Liver (tissue), 9 donors: ENCODE data around the gene CACFD1. TPM values are rescaled to one million over a fixed set of nuclear protein-coding genes. Genes with fewer than 3 reads are reported as not detected.

Experiments
- DNase-seq: peaks from one replicate; pipeline ENCODE4 v3.0.0-alpha.2; 2017; ENCODE audit warnings: low spot score
- H3K27ac ChIP-seq, 2 donors: one replicate each; pipeline ENCODE4 v1.7.0; 2013; ENCODE audit warnings: inconsistent platforms in 2 of 2, low read length in 2 of 2, control low read depth in 1 of 2, low read depth in 1 of 2, mild to moderate bottlenecking in 1 of 2
- H3K27me3 ChIP-seq, 4 donors: one replicate each; pipeline versions ENCODE4 v1.6.1 to v1.7.0; 2013; ENCODE audit warnings: low read length in 3 of 4, inconsistent platforms in 1 of 4, mild to moderate bottlenecking in 1 of 4, moderate library complexity in 1 of 4; ENCODE audit not compliant: control insufficient read depth in 4 of 4, insufficient read depth in 4 of 4
- H3K36me3 ChIP-seq, 4 donors: one replicate each; pipeline versions ENCODE4 v1.6.1 to v1.7.0; 2013; ENCODE audit warnings: low read length in 3 of 4, mild to moderate bottlenecking in 3 of 4, low read depth in 1 of 4, moderate library complexity in 1 of 4; ENCODE audit not compliant: control insufficient read depth in 4 of 4, insufficient read depth in 3 of 4
- H3K4me1 ChIP-seq, 4 donors: one replicate each; pipeline versions ENCODE4 v1.6.1 to v1.7.0; 2013; ENCODE audit warnings: low read length in 3 of 4, mild to moderate bottlenecking in 3 of 4, moderate library complexity in 1 of 4; ENCODE audit not compliant: control insufficient read depth in 4 of 4, insufficient read depth in 4 of 4
- H3K4me3 ChIP-seq, 3 donors: one replicate each; pipeline versions ENCODE4 v1.6.1 to v1.7.0; 2013; ENCODE audit warnings: low read length in 3 of 3, control low read depth in 1 of 3, low read depth in 1 of 3, mild to moderate bottlenecking in 1 of 3
- H3K9ac ChIP-seq, 2 donors: one replicate each; pipeline ENCODE4 v1.7.0; 2013; ENCODE audit warnings: low read length in 2 of 2, mild to moderate bottlenecking in 2 of 2, moderate library complexity in 2 of 2, control low read depth in 1 of 2, low read depth in 1 of 2
- H3K9me3 ChIP-seq, 4 donors: one replicate each; pipeline versions ENCODE4 v1.6.1 to v1.7.0; 2013; ENCODE audit warnings: low read length in 3 of 4; ENCODE audit not compliant: control insufficient read depth in 4 of 4
- EGR1 ChIP-seq, 2 donors: IDR thresholded peaks; 2 replicates each; pipeline ENCODE4 v1.6.1; 2016 to 2018; ENCODE audit warnings: antibody characterized with exemption in 2 of 2, low read depth in 2 of 2
- FOXA1 ChIP-seq: IDR thresholded peaks from 2 replicates; pipeline ENCODE4 v1.6.1; 2016; ENCODE audit warnings: antibody characterized with exemption
- FOXA2 ChIP-seq: IDR thresholded peaks from 2 replicates; pipeline ENCODE4 v1.6.1; 2016; ENCODE audit warnings: antibody characterized with exemption
- GABPA ChIP-seq, 2 donors: IDR thresholded peaks in 1 of 2; conservative IDR thresholded peaks in 1 of 2; 2 replicates each; pipeline ENCODE4 v1.6.1; 2016; ENCODE audit warnings: antibody characterized with exemption in 2 of 2, mild to moderate bottlenecking in 1 of 2, moderate library complexity in 1 of 2
- HNF4A ChIP-seq, 2 donors: conservative IDR thresholded peaks; 2 replicates each; pipeline ENCODE4 v1.6.1; 2016; ENCODE audit warnings: antibody characterized with exemption in 2 of 2, mild to moderate bottlenecking in 2 of 2
- JUND ChIP-seq, 2 donors: IDR thresholded peaks; 2 replicates each; pipeline ENCODE4 v1.6.1; 2016; ENCODE audit warnings: antibody characterized with exemption in 2 of 2
- MAX ChIP-seq: IDR thresholded peaks from 2 replicates; pipeline ENCODE4 v1.6.1; 2016; ENCODE audit warnings: antibody characterized with exemption
- NR2F2 ChIP-seq: IDR thresholded peaks from 2 replicates; pipeline ENCODE4 v1.6.1; 2016; ENCODE audit warnings: antibody characterized with exemption
- RAD21 ChIP-seq, 2 donors: IDR thresholded peaks; 2 replicates each; pipeline ENCODE4 v1.6.1; 2016; ENCODE audit warnings: antibody characterized with exemption in 2 of 2, mild to moderate bottlenecking in 2 of 2
- REST ChIP-seq: IDR thresholded peaks from 2 replicates; pipeline ENCODE4 v1.6.1; 2016; ENCODE audit warnings: antibody characterized with exemption, mild to moderate bottlenecking
- RXRA ChIP-seq, 2 donors: IDR thresholded peaks; 2 replicates each; pipeline ENCODE4 v1.6.1; 2017 to 2018; ENCODE audit warnings: antibody characterized with exemption in 2 of 2, mild to moderate bottlenecking in 1 of 2
- SP1 ChIP-seq: IDR thresholded peaks from 2 replicates; pipeline ENCODE4 v1.6.1; 2018; ENCODE audit warnings: antibody characterized with exemption, mild to moderate bottlenecking
- TAF1 ChIP-seq: conservative IDR thresholded peaks from 2 replicates; pipeline ENCODE4 v1.6.1; 2016; ENCODE audit warnings: antibody characterized with exemption, mild to moderate bottlenecking
- YY1 ChIP-seq: IDR thresholded peaks from 2 replicates; pipeline ENCODE4 v1.6.1; 2016; ENCODE audit warnings: antibody characterized with exemption, mild to moderate bottlenecking
- WGBS: extraction: QIAGEN DNeasy Blood & Tissue Kit; methylation state at CpG from one replicate; pipeline ENCODE4 v1.1.7; 2013; 5-methylcytosine and 5-hydroxymethylcytosine counted together
- polyA plus RNA-seq, 2 donors: library from polyadenylated mRNA; stranded (reverse) in 1 of 2; unstranded in 1 of 2; fragments of 200-250 nt in 1 of 2; fragments of >200 nt in 1 of 2; fragmentation: Nextera tagmentation in 1 of 2; extraction: Ambion mirVana in 1 of 2; gene quantifications; one replicate each; pipeline versions ENCODE4 v1.2.1 to v1.2.3, GENCODE V29; 2013 to 2015
- total RNA-seq, 2 donors: library from RNA; depleted of rRNA; stranded (reverse); fragments of >200 nt; gene quantifications; one replicate each; pipeline ENCODE4 v1.2.3, GENCODE V29; 2014
- TF ChIP-seq, protein P1 (sequence below): IDR thresholded peaks from 2 replicates; pipeline ENCODE4 v1.6.1; 2016; ENCODE audit warnings: antibody characterized with exemption
- TF ChIP-seq, protein P2 (sequence below): IDR thresholded peaks from 2 replicates; pipeline ENCODE4 v1.6.1; 2016; ENCODE audit warnings: antibody characterized with exemption
- TF ChIP-seq, protein P3 (sequence below): fragments of 150-350 bp; IDR thresholded peaks from 2 replicates; pipeline ENCODE4 v1.5.1; 2017; ENCODE audit warnings: improper control_type of control experiment, low read depth, low read length; ENCODE audit not compliant: missing input control
- donor health status: healthy.
- donor health status: healthy.
- donor health status: healthy.
- donor health status: healthy.
- donor health status: healthy.

The CACFD1 gene
- total and polyA plus RNA-seq, 4 donors, result 10.1 to 34.5 (median 26.4) TPM

- TF ChIP-seq GABPA (IDR thresholded peaks at IDR 0.05 in 1 of 2, conservative IDR thresholded peaks at IDR 0.05 in 1 of 2), result no peak
Measured at GRCh38 chr9:133470988-133471387, 11.2 kb downstream of the CACFD1 start (continued).

- no peak for DNase-seq
- Histone ChIP-seq H3K4me3 (no peak overlapping the region), H3K4me1 (peaks cover 0 to 20% (median 9%) of the 10 kb centered on the region in 4 donors), H3K27me3 (no peaks in the 10 kb centered on the region), H3K9ac (no peak overlapping the region), H3K27ac (no peak overlapping the region), H3K36me3 (peaks cover 0 to 8% (median 6%) of the 10 kb centered on the region in 4 donors), H3K9me3 (no peaks in the 10 kb centered on the region)
- TF ChIP-seq RAD21 (IDR thresholded peaks at IDR 0.05) (no peak), RXRA (IDR thresholded peaks at IDR 0.05) (no peak), NR2F2 (no peak), FOXA1 (no peak), YY1 (no peak), FOXA2 (no peak), EGR1 (IDR thresholded peaks at IDR 0.05; ENCODE audit: low read depth in 2 of 2) (no peak), JUND (IDR thresholded peaks at IDR 0.05) (no peak), SP1 (no peak), HNF4A (conservative IDR thresholded peaks at IDR 0.05) (no peak), GABPA (IDR thresholded peaks at IDR 0.05 in 1 of 2, conservative IDR thresholded peaks at IDR 0.05 in 1 of 2) (no peak), MAX (no peak), REST (no peak), TAF1 (no peak)
- TF ChIP-seq, protein P1, sequence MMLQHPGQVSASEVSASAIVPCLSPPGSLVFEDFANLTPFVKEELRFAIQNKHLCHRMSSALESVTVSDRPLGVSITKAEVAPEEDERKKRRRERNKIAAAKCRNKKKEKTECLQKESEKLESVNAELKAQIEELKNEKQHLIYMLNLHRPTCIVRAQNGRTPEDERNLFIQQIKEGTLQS, result no peak
- TF ChIP-seq, protein P2, sequence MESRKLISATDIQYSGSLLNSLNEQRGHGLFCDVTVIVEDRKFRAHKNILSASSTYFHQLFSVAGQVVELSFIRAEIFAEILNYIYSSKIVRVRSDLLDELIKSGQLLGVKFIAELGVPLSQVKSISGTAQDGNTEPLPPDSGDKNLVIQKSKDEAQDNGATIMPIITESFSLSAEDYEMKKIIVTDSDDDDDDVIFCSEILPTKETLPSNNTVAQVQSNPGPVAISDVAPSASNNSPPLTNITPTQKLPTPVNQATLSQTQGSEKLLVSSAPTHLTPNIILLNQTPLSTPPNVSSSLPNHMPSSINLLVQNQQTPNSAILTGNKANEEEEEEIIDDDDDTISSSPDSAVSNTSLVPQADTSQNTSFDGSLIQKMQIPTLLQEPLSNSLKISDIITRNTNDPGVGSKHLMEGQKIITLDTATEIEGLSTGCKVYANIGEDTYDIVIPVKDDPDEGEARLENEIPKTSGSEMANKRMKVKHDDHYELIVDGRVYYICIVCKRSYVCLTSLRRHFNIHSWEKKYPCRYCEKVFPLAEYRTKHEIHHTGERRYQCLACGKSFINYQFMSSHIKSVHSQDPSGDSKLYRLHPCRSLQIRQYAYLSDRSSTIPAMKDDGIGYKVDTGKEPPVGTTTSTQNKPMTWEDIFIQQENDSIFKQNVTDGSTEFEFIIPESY, result no peak
- TF ChIP-seq, protein P3, sequence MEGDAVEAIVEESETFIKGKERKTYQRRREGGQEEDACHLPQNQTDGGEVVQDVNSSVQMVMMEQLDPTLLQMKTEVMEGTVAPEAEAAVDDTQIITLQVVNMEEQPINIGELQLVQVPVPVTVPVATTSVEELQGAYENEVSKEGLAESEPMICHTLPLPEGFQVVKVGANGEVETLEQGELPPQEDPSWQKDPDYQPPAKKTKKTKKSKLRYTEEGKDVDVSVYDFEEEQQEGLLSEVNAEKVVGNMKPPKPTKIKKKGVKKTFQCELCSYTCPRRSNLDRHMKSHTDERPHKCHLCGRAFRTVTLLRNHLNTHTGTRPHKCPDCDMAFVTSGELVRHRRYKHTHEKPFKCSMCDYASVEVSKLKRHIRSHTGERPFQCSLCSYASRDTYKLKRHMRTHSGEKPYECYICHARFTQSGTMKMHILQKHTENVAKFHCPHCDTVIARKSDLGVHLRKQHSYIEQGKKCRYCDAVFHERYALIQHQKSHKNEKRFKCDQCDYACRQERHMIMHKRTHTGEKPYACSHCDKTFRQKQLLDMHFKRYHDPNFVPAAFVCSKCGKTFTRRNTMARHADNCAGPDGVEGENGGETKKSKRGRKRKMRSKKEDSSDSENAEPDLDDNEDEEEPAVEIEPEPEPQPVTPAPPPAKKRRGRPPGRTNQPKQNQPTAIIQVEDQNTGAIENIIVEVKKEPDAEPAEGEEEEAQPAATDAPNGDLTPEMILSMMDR, result no peak
- WGBS, result 67% methylated on average over 27 of the region's 27 CpGs
Measured at GRCh38 chr9:133471551-133472276, 11.9 kb downstream of the CACFD1 start.
